CD4-positive, alpha-beta memory T cell (primary cell): Measurements from ENCODE around the gene PLBD2. TPM values are rescaled to one million over a fixed set of nuclear protein-coding genes. Genes with fewer than 3 reads are reported as not detected.

ENCODE experiments used
- CTCF ChIA-PET: fragments of 350-600 bp; sonication (Branson Sonifier 250); formaldehyde crosslinking; loops from one replicate; lab custom pipeline; 2021; ENCODE audit warnings: inconsistent platforms; ENCODE audit not compliant: partially characterized antibody; lab: Charles Lee
- POLR2A ChIA-PET: fragments of 350-600 bp; sonication (Branson Sonifier 250); formaldehyde crosslinking; loops from one replicate; lab custom pipeline; 2021; ENCODE audit not compliant: partially characterized antibody; lab: Charles Lee
- DNase-seq, 5 donors: peaks; one replicate each; pipeline versions ENCODE4 v3.0.0 to v3.0.0-alpha.2; 2020 to 2022; ENCODE audit warnings: mixed read lengths in 1 of 5
- H3K27ac ChIP-seq: one replicate; pipeline ENCODE4 v1.7.0; 2013; ENCODE audit warnings: low read depth, low read length
- H3K27me3 ChIP-seq: 2 replicates; pipeline ENCODE4 v1.7.0; 2013; ENCODE audit warnings: mild to moderate bottlenecking, low read length, moderate library complexity; ENCODE audit not compliant: insufficient read depth
- H3K36me3 ChIP-seq: 2 replicates; pipeline ENCODE4 v1.7.0; 2013; ENCODE audit warnings: mild to moderate bottlenecking, low read length, moderate library complexity; ENCODE audit not compliant: insufficient read depth
- H3K4me1 ChIP-seq: 2 replicates; pipeline ENCODE4 v1.7.0; 2013; ENCODE audit warnings: mild to moderate bottlenecking, low read length, moderate library complexity; ENCODE audit not compliant: insufficient read depth
- H3K4me3 ChIP-seq, 2 donors: one replicate each; pipeline ENCODE4 v1.7.0; 2013; ENCODE audit warnings: low read length in 2 of 2, mild to moderate bottlenecking in 1 of 2
- H3K9me3 ChIP-seq, 2 donors: one replicate each; pipeline ENCODE4 v1.7.0; 2013; ENCODE audit warnings: low read length in 2 of 2, control low read depth in 1 of 2; ENCODE audit not compliant: control insufficient read depth in 1 of 2
- H3K27ac Mint-ChIP-seq, 7 donors: one replicate each; pipeline ENCODE4 v1.8.0; 2020 to 2021; ENCODE audit warnings: mixed read lengths in 7 of 7, mild to moderate bottlenecking in 6 of 7, inconsistent platforms in 3 of 7, moderate library complexity in 3 of 7
- H3K27me3 Mint-ChIP-seq, 2 donors: one replicate each; pipeline ENCODE4 v1.8.0; 2020 to 2021; ENCODE audit warnings: mixed read lengths in 2 of 2
- H3K36me3 Mint-ChIP-seq, 2 donors: one replicate each; pipeline ENCODE4 v1.8.0; 2020 to 2021; ENCODE audit warnings: mixed read lengths in 2 of 2, inconsistent platforms in 1 of 2, mild to moderate bottlenecking in 1 of 2
- H3K4me1 Mint-ChIP-seq, 4 donors: one replicate each; pipeline ENCODE4 v1.8.0; 2020 to 2021; ENCODE audit warnings: mixed read lengths in 4 of 4, mild to moderate bottlenecking in 1 of 4
- H3K4me3 Mint-ChIP-seq, 8 donors: one replicate each; pipeline ENCODE4 v1.8.0; 2020 to 2021; ENCODE audit warnings: mixed read lengths in 8 of 8, mild to moderate bottlenecking in 7 of 8, moderate library complexity in 6 of 8, inconsistent platforms in 3 of 8
- H3K9me3 Mint-ChIP-seq, 8 donors: one replicate each; pipeline ENCODE4 v1.8.0; 2020 to 2021; ENCODE audit warnings: mixed read lengths in 8 of 8, mild to moderate bottlenecking in 5 of 8, inconsistent platforms in 3 of 8, moderate library complexity in 1 of 8
- intact Hi-C: fragments of 100-400 bp; cut with micrococcal nuclease; formaldehyde crosslinking; loops from one replicate; pipeline ENCODE4 v1.15.1; 2023
- polyA plus RNA-seq, 2 donors: library from polyadenylated mRNA; unstranded; fragments of 300-500 nt; fragmentation: Illumina TruSeq; gene quantifications; one replicate each; pipeline ENCODE4 v1.2.3, GENCODE V29; 2021
- total RNA-seq, 2 experiments: library from RNA; stranded (reverse); gene quantifications; one replicate each; pipeline ENCODE4 v1.2.3, GENCODE V29; 2021

Gene PLBD2
- total and polyA plus RNA-seq, 4 experiments from 2014 or later, result 2.2 to 18.4 (median 13.1) TPM

GRCh38 chr12:113439301-113439597 is 80.9 kb downstream of the PLBD2 start:
- intact Hi-C loops, result no loop called here

GRCh38 chr12:113439606-113440030 is 81.2 kb downstream of the PLBD2 start:
- POLR2A ChIA-PET, result no interaction called here
- no peak overlapping the region for H3K4me3 Mint-ChIP-seq
- Histone ChIP-seq H3K4me3 (no peak overlapping the region), H3K4me1 (no peaks in the 10 kb centered on the region), H3K27ac (no peak overlapping the region), H3K36me3 (no peaks in the 10 kb centered on the region), H3K9me3 (no peaks in the 10 kb centered on the region), H3K27me3 (no peaks in the 10 kb centered on the region)
- no peak for DNase-seq
- no peaks in the 10 kb centered on the region for H3K36me3 Mint-ChIP-seq
- intact Hi-C loops, result no loop called here
- no peaks in the 10 kb centered on the region for H3K4me1 Mint-ChIP-seq
- H3K27me3 Mint-ChIP-seq, result peaks cover 8 to 9% of the 10 kb centered on the region in 2 donors
- H3K9me3 Mint-ChIP-seq, result no peaks in the 10 kb centered on the region
- H3K27ac Mint-ChIP-seq, result no peak overlapping the region
- CTCF ChIA-PET, result no interaction called here

More at GRCh38 chr12:113439301-113439597, 80.9 kb downstream of the PLBD2 start:
- Histone ChIP-seq H3K27me3 (no peaks in the 10 kb centered on the region), H3K9me3 (no peaks in the 10 kb centered on the region), H3K4me1 (no peaks in the 10 kb centered on the region), H3K4me3 (no peak overlapping the region), H3K36me3 (no peaks in the 10 kb centered on the region), H3K27ac (no peak overlapping the region)
- Mint-ChIP-seq H3K36me3 (no peaks in the 10 kb centered on the region), H3K27ac (no peak overlapping the region), H3K9me3 (no peaks in the 10 kb centered on the region), H3K4me1 (no peaks in the 10 kb centered on the region), H3K4me3 (no peak overlapping the region), H3K27me3 (peaks cover 8 to 9% of the 10 kb centered on the region in 2 donors)
- CTCF ChIA-PET, result no interaction called here
- POLR2A ChIA-PET, result no interaction called here
- DNase-seq, result no peak

- H3K4me1 Mint-ChIP-seq, result no peaks in the 10 kb centered on the region
- H3K27ac Mint-ChIP-seq, result no peak overlapping the region
- no peaks in the 10 kb centered on the region for H3K9me3 ChIP-seq
- H3K4me1 ChIP-seq, result no peaks in the 10 kb centered on the region
- H3K9me3 Mint-ChIP-seq, result peaks cover 0 to 6% (median 0%) of the 10 kb centered on the region in 8 donors
- H3K4me3 ChIP-seq, result no peak overlapping the region
- ChIA-PET POLR2A (no interaction called here), CTCF (no interaction called here)
- intact Hi-C loops, result no loop called here
- no peak overlapping the region for H3K4me3 Mint-ChIP-seq
- no peaks in the 10 kb centered on the region for H3K36me3 Mint-ChIP-seq
- DNase-seq, result no peak
- H3K27ac ChIP-seq, result no peak overlapping the region
- H3K36me3 ChIP-seq, result no peaks in the 10 kb centered on the region
- no peaks in the 10 kb centered on the region for H3K27me3 ChIP-seq
- peaks cover 10 to 11% of the 10 kb centered on the region in 2 donors for H3K27me3 Mint-ChIP-seq
Observed at GRCh38 chr12:113440336-113440735, 81.9 kb downstream of the PLBD2 start.

Other genes starting within 250 kb of the PLBD2 start
- gene RASAL1, start 222.8 kb upstream of the PLBD2 start, total RNA-seq, result 1 to 10 TPM in 1 of 2 experiments, under 1 TPM in 1; 0.58 to 1.4 TPM
- under 1 TPM; 0.10 to 0.68 TPM for gene RASAL1, start 222.8 kb upstream of the PLBD2 start, polyA plus RNA-seq
- gene CFAP73, start 208.9 kb upstream of the PLBD2 start, total RNA-seq, result not detected
- gene CFAP73, start 208.9 kb upstream of the PLBD2 start, polyA plus RNA-seq, result under 1 TPM in 1 of 2 donors, not detected in 1; 0.18 TPM
- gene DDX54, start 173.1 kb upstream of the PLBD2 start, total RNA-seq, result 10 to 100 TPM; 64.9 to 69.4 TPM
- 10 to 100 TPM in 1 of 2 donors, 1 to 10 TPM in 1; 9.9 to 39.7 TPM for gene DDX54, start 173.1 kb upstream of the PLBD2 start, polyA plus RNA-seq
- 10 to 100 TPM; 12.8 to 14.2 TPM for gene RITA1, start 172.9 kb upstream of the PLBD2 start, total RNA-seq
- 10 to 100 TPM; 19.4 to 25.9 TPM for gene RITA1, start 172.9 kb upstream of the PLBD2 start, polyA plus RNA-seq
- 10 to 100 TPM; 79.8 to 94.2 TPM for gene TPCN1, start 137.1 kb upstream of the PLBD2 start, total RNA-seq
- 10 to 100 TPM in 1 of 2 donors, 1 to 10 TPM in 1; 8.5 to 19.9 TPM for gene TPCN1, start 137.1 kb upstream of the PLBD2 start, polyA plus RNA-seq
- 10 to 100 TPM; 91.2 to 93.5 TPM for gene SLC8B1, start 23.5 kb upstream of the PLBD2 start, total RNA-seq
- 10 to 100 TPM; 33.9 to 51.7 TPM for gene SLC8B1, start 23.5 kb upstream of the PLBD2 start, polyA plus RNA-seq
- gene SDS, start 45.3 kb downstream of the PLBD2 start, total RNA-seq, result 1 to 10 TPM; 1.4 to 1.5 TPM
- not detected for gene SDS, start 45.3 kb downstream of the PLBD2 start, polyA plus RNA-seq
- gene SDSL, start 63.8 kb downstream of the PLBD2 start, total RNA-seq, result 1 to 10 TPM in 1 of 2 experiments, under 1 TPM in 1; 0.67 to 1.1 TPM
- not detected for gene SDSL, start 63.8 kb downstream of the PLBD2 start, polyA plus RNA-seq
- gene LHX5, start 113.3 kb downstream of the PLBD2 start, total RNA-seq, result not detected
- gene LHX5, start 113.3 kb downstream of the PLBD2 start, polyA plus RNA-seq, result not detected